ENCODE results near the gene ZFP69B.

Gene ZFP69B

DNA sequence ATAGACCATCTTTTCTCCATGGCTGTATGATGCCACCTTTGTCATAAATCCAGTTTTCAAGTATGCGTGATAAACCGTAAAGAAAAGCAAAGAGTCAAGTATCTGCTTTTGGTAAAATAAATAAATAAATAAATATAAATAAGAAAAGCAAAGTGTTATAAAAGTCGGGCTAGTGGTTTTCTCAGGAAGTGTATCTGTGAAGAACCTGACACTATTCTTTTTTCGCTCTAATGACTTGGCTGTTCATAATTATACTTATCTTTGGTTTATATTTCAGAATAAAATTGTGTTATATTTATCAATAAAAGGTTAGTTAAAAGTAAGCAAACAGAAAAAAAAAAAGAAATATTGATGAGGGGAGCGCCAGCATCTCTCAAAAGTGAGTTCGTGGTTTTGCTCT is 57.7 kb downstream of the ZFP69B start:
- Histone ChIP-seq H3K4me3 (ENCODE audit: low read depth, low read length) (peak overlapping the region; percentile 77), H3K36me3 (no peaks in the 10 kb centered on the region), H3K4me1 (no peaks in the 10 kb centered on the region), H3K27me3 (no peaks in the 10 kb centered on the region), H3K9me3 (no peaks in the 10 kb centered on the region)
- DNase-seq = no peak
- TF ChIP-seq, protein P1, sequence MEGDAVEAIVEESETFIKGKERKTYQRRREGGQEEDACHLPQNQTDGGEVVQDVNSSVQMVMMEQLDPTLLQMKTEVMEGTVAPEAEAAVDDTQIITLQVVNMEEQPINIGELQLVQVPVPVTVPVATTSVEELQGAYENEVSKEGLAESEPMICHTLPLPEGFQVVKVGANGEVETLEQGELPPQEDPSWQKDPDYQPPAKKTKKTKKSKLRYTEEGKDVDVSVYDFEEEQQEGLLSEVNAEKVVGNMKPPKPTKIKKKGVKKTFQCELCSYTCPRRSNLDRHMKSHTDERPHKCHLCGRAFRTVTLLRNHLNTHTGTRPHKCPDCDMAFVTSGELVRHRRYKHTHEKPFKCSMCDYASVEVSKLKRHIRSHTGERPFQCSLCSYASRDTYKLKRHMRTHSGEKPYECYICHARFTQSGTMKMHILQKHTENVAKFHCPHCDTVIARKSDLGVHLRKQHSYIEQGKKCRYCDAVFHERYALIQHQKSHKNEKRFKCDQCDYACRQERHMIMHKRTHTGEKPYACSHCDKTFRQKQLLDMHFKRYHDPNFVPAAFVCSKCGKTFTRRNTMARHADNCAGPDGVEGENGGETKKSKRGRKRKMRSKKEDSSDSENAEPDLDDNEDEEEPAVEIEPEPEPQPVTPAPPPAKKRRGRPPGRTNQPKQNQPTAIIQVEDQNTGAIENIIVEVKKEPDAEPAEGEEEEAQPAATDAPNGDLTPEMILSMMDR (IDR thresholded peaks at IDR 0.05; ENCODE audit: low read depth, low read length) = no peak

DNA sequence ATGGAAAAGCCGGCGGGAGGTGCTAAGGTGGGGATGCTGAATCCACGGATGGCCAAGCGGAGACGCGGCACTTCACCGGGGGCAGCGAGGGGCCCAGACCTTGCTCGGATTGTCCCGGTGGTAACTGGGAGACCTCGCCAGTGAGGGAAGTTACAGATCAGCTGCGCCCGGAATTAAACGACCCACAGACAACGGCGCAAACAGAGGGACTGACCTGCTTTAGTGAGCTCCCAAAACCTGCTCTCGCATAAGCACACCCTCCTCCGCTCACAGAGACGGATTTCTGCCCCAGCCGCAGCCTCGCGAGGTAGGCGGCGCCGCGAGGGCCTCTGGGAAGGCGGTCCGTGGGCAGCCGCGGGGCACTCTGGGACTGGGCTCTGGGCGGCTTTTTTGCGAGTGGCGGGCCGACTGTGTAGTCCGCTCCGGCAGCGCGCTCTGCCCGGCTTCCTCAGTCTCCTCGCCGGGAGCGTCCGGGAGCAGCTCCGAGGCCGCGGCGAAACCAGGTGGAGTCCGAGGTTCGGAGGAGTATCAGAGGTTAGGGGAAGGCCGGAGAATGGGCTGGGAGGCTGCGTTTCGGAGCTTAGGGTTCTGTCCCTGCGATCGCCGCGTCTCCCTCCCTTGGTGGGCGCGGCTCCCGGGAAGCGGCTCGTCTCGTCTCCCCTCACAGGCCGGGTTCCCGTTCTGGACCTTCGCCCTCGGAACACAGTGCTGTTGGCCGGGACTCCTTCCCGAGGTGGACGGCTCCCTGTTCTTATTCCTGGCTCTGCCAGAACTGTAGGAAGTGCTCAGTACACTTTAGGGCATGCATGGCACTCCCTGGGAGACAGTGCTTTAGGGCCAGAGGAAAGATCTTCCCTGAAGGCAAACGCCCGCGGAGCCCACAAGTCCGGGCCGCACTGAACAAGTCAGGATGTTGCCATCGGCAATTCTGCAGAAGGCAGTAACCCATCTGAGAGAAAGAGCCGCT is 58.4 kb downstream of the ZFP69B start, which contains the start of gene EXO5:
Gene EXO5 (plus strand): TSS at position 393 of the 967 bp plus-strand sequence. CDS start 5,778 bp downstream, outside the sequence.
- H3K9me3 ChIP-seq = no peaks in the 10 kb centered on the region
- no peaks in the 10 kb centered on the region for H3K36me3 ChIP-seq
- peak within 1 kb of the TSS; percentile 77 for H3K4me3 ChIP-seq (ENCODE audit: low read depth, low read length)
- TF ChIP-seq, protein P1 (IDR thresholded peaks at IDR 0.05; ENCODE audit: low read depth, low read length) = no peak
- peak; percentile 76 for DNase-seq
- H3K4me1 ChIP-seq = no peaks in the 10 kb centered on the region
- no peaks in the 10 kb centered on the region for H3K27me3 ChIP-seq

All from BE2C (cell line).